ENCODE results near the gene ZNF692.

- TF ChIP-seq CTCF (IDR thresholded peaks at IDR 0.05 in 4 of 5, conservative IDR thresholded peaks at IDR 0.05 in 1 of 5) (no peak), POLR2A (IDR thresholded peaks at IDR 0.05) (peak in 1 of 2 donors; percentile 37)
These were observed 14.0 kb upstream of the ZNF692 start for GRCh38 chr1:248872752-248873408.

All from gastrocnemius medialis (tissue), 4 donors.